ENCODE measurements around the gene DAG1. TPM values are rescaled to one million over a fixed set of nuclear protein-coding genes. Genes with fewer than 3 reads are reported as not detected.

Gene DAG1
- total RNA-seq: 70.1 TPM

DNA sequence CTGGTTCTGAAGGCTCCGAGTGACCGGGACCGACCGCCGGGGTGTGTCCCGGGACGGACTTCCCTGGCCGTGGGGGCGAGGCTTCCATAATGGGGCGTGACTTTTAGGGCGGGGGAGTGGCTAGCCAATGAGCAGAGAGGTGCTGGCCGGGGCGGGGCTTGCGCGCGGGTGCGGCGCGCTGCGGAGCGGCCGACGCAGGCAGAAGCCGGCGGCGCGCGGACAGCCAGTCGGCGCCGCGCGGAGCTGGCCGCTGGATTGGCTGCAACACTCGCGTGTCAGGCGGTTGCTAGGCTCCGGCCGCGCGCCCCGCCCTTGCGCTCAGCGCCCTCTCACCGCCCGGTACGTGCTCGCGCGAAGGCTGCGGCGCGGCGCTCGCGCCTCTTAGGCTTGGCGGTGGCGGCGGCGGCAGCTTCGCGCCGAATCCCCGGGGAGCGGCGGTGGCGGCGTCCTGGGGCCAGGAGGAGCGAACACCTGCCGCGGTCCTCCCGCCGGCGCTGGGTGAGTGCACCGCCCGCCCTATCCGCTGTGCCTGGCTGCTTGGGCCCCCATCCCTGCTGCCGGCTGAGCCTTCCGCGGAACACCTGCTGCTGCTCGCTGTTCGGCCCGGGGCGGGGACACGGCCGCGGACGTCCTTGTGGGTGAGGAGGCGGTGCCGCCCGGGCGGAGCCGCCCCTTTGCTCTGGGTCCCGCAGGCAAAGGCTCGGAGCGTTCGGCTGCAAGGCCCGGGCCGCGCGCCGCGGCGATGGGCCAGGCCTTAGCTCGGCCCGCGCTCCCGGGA lies at the start of gene DAG1:
Gene DAG1, plus strand, starts transcription at position 332 of the 778 bp plus-strand sequence. CDS start 40,268 bp downstream, outside the sequence.

DNA sequence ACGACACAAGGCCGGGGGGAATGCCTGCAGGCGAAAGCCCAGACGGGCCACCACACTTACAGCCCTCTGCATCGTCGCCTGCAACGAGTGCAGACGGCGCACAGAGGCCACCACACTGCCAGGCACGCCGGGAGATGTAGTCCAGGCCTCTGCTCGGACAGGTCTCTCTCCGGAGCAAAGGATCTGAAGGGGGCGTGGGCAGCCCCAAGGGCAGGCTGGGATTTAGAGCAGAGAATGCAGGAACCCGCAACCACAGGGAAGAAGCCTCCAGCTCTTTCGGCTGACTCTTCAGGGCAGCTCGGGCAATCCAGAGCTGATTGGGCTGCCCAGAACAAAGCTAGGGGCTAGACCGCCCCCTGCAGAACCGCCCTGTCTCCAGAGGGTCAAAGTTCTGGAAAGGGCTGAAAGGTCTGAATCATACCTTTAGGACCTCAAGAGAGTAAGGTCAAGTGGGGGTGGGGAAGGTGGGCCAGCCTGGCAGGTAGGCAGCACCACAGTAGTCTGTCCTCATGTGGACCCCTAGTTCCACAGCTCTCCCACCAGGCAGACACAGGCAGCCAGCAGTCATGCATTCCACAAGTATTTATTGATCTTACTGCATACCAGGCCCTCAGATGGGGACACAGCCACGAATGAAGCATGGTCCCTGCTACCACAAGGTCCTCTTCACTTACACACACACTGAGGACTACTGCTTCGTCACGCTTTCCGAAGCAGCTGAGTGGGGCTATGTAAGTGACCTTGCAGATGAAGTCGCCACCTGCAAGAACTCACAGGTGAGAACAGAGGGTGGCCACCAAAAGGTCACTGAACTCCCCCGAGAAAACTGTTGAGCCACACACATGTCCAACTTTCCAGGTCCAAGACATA lies 47.5 kb upstream of the DAG1 start, which contains the start of gene AMT:
Gene AMT, minus strand, starts transcription at position 95 of the 870 bp plus-strand sequence. Its CDS starts 23 bp downstream, at position 72.

DNA sequence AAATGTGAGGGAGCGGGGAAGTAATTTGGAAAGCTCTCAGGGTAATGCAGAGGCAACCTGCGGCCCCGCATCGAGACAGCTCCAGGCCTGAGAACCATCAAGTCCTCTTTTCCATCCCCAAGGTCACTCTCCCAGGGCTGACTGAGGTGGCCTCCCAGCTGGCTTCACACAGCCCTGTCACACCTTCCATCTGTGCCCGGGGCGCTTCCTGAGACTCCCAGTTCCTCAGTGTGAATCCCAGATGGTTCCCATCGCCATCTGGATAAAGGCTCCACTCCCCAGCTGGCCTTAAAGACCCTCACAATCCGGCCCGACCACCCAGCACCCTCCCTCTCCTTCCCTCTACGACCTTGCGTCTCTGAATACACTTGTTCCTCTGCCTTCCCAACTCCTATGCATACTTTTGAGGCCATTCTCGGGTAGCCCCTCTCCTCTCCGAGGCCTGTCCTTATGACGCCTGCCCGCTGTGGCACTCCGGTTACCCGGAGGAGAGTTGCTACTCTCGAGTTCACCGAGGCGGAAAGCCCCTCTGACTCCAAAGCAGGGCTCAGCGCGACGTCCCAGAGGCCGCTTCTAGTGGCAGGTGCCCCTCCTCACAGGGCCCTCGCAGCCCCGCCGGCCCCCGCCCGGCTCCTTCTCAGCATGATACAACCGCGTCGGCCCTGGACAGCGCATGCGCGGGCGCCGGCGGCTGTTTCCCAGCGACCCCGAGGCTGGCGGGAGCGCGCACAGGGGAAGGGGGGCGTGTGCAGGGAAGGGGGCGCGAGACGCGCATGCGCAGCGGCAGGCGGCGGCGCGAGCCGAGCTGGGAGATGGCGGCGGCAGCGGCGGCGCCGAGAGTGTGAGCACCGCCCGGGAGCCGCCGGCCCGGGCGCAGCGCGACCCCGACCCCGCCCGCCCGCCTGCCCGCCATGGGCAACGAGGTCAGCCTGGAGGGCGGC lies 83.9 kb downstream of the DAG1 start, which contains the start of gene BSN:
Gene BSN, plus strand, starts transcription at position 786 of the 941 bp plus-strand sequence. Its CDS starts 126 bp downstream, at position 912.

Other genes with a start within 250 kb of the DAG1 start
- 7.5 TPM for gene C3orf62, start 193.0 kb upstream of the DAG1 start, total RNA-seq
- gene USP4, start 130.2 kb upstream of the DAG1 start, total RNA-seq: 40.5 TPM
- 48.3 TPM for gene GPX1, start 111.9 kb upstream of the DAG1 start, total RNA-seq
- 345 TPM for gene RHOA, start 58.3 kb upstream of the DAG1 start, total RNA-seq
- 20.6 TPM for gene TCTA, start 57.8 kb upstream of the DAG1 start, total RNA-seq
- gene AMT, start 47.8 kb upstream of the DAG1 start, total RNA-seq: 13.3 TPM
- 17.6 TPM for gene NICN1, start 40.9 kb upstream of the DAG1 start, total RNA-seq
- gene BSN, start 84.2 kb downstream of the DAG1 start, total RNA-seq: 14.3 TPM
- gene APEH, start 204.1 kb downstream of the DAG1 start, total RNA-seq: 79.7 TPM
- gene MST1, start 219.2 kb downstream of the DAG1 start, total RNA-seq: 12.4 TPM
- gene RNF123, start 219.3 kb downstream of the DAG1 start, total RNA-seq: 31.6 TPM
- not detected for gene AMIGO3, start 249.4 kb downstream of the DAG1 start, total RNA-seq

Measured in camera-type eye (tissue), 1 donor.